CD4-positive, alpha-beta T cell (primary cell): ENCODE data around the gene SLC23A3. TPM values are rescaled to one million over a fixed set of nuclear protein-coding genes. Genes with fewer than 3 reads are reported as not detected.
A peak's percentile ranks its signal among the peaks of the same experiment; 100 is the strongest.

ENCODE experiments used
- ATAC-seq: fragments of 200-7000 bp; cut with Tn5 transposase; one replicate; pipeline ENCODE4 v1.10.0; 2022; ENCODE audit warnings: mild to moderate bottlenecking; ENCODE audit not compliant: poor library complexity
- CTCF ChIA-PET: fragments of 350-600 bp; sonication (Branson Sonifier 250); formaldehyde crosslinking; loops from one replicate; lab custom pipeline; 2021; ENCODE audit warnings: antibody characterized with exemption, inconsistent platforms; lab: Charles Lee
- POLR2A ChIA-PET: fragments of 350-600 bp; sonication (Branson Sonifier 250); formaldehyde crosslinking; loops from one replicate; lab custom pipeline; 2021; ENCODE audit warnings: antibody characterized with exemption, inconsistent platforms; lab: Charles Lee
- DNase-seq, 14 experiments: peaks; one replicate each; pipeline ENCODE4 v3.0.0-alpha.2; 2013 to 2020; ENCODE audit warnings: mixed read lengths in 2 of 14
- H3K27ac ChIP-seq, 2 donors: one replicate each; pipeline versions ENCODE4 v1.5.1 to v1.7.0; 2013; ENCODE audit warnings: low read length in 2 of 2, low read depth in 1 of 2, mild to moderate bottlenecking in 1 of 2
- H3K27me3 ChIP-seq, 2 experiments: 1 replicate in 1 of 2; 2 replicates in 1 of 2; pipeline versions ENCODE4 v1.6.1 to v1.7.0; 2013; ENCODE audit warnings: low read length in 2 of 2, control low read depth in 1 of 2, mild to moderate bottlenecking in 1 of 2, moderate library complexity in 1 of 2; ENCODE audit not compliant: insufficient read depth in 2 of 2, control insufficient read depth in 1 of 2
- H3K36me3 ChIP-seq: one replicate; pipeline ENCODE4 v1.6.1; 2013; ENCODE audit warnings: low read length, control low read depth; ENCODE audit not compliant: insufficient read depth
- H3K4me1 ChIP-seq: one replicate; pipeline ENCODE4 v1.6.1; 2013; ENCODE audit warnings: low read length, control low read depth; ENCODE audit not compliant: insufficient read depth
- H3K4me3 ChIP-seq: one replicate; pipeline ENCODE4 v1.5.1; 2013; ENCODE audit warnings: mild to moderate bottlenecking, low read length, moderate library complexity
- H3K9me3 ChIP-seq, 2 experiments: 1 replicate in 1 of 2; 2 replicates in 1 of 2; pipeline versions ENCODE4 v1.6.1 to v1.7.0; 2013; ENCODE audit warnings: low read length in 2 of 2, mild to moderate bottlenecking in 2 of 2, control low read depth in 1 of 2, moderate library complexity in 1 of 2; ENCODE audit not compliant: control insufficient read depth in 1 of 2, insufficient read depth in 1 of 2
- H3K27ac Mint-ChIP-seq: one replicate; pipeline ENCODE4 v1.8.0; 2020; ENCODE audit warnings: mixed read lengths
- H3K27me3 Mint-ChIP-seq: one replicate; pipeline ENCODE4 v1.8.0; 2021; ENCODE audit warnings: mixed read lengths
- H3K36me3 Mint-ChIP-seq: one replicate; pipeline ENCODE4 v1.8.0; 2021; ENCODE audit warnings: low read depth, mixed read lengths
- H3K4me1 Mint-ChIP-seq: one replicate; pipeline ENCODE4 v1.8.0; 2021; ENCODE audit warnings: low read depth, mixed read lengths
- H3K4me3 Mint-ChIP-seq: one replicate; pipeline ENCODE4 v1.8.0; 2020; ENCODE audit warnings: mild to moderate bottlenecking, mixed read lengths
- H3K9me3 Mint-ChIP-seq: one replicate; pipeline ENCODE4 v1.8.0; 2020; ENCODE audit warnings: mixed read lengths
- CTCF ChIP-seq: fragments of 200-600 bp; IDR thresholded peaks from one replicate; pipeline ENCODE4 v1.8.0; 2022; ENCODE audit warnings: antibody characterized with exemption, mild to moderate bottlenecking
- intact Hi-C, 2 experiments: fragments of 100-400 bp; cut with DNase I in 1 of 2; cut with micrococcal nuclease in 1 of 2; formaldehyde crosslinking; loops; one replicate each; pipeline versions ENCODE4 v1.15.1 to v1.9.0; 2023 to 2025; cut with DNase I, micrococcal nuclease
- total RNA-seq, 174 experiments: library from RNA in 2 of 174; stranded (reverse) in 2 of 174; gene quantifications; one replicate each; pipeline ENCODE4 v1.2.3 and lab custom pipeline; 2021 to 2026

SLC23A3 gene
- total RNA-seq, 2 experiments from 2014 or later: 0.36 to 0.96 TPM

GRCh38 chr2:219183151-219183772, 13.4 kb upstream of the SLC23A3 start:
- Histone ChIP-seq H3K9me3 (no peaks in the 10 kb centered on the region), H3K36me3 (peaks cover 54% of the 10 kb centered on the region), H3K4me1 (peaks cover 48% of the 10 kb centered on the region), H3K27ac (peak overlapping the region in 1 of 2 donors; percentile 3), H3K4me3 (no peak overlapping the region), H3K27me3 (no peaks in the 10 kb centered on the region)
- ATAC-seq (no peak), DNase-seq (no peak)
- peak overlapping the region; percentile 62 for H3K4me3 Mint-ChIP-seq
- peak overlapping the region; percentile 69 for H3K27ac Mint-ChIP-seq
- ChIA-PET POLR2A (interaction anchor here (0.8 to 4.4 kb wide), 3 partner anchors 17 to 24 kb away, joined by 3 to 41 read pairs (median 12); partner anchors contain the start of gene ZFAND2B), CTCF (interaction anchor here (0.7 to 2.7 kb wide), 3 partner anchors 12 to 28 kb away, joined by 3 to 8 read pairs (median 4); partner anchors contain the start of gene NHEJ1)
- peaks cover 76% of the 10 kb centered on the region for H3K36me3 Mint-ChIP-seq
- no peak for TF ChIP-seq CTCF
- H3K4me1 Mint-ChIP-seq: peaks cover 56% of the 10 kb centered on the region
- intact Hi-C loops: no loop called here
- no peaks in the 10 kb centered on the region for H3K27me3 Mint-ChIP-seq
- H3K9me3 Mint-ChIP-seq: no peaks in the 10 kb centered on the region

- Mint-ChIP-seq H3K9me3 (no peaks in the 10 kb centered on the region), H3K36me3 (peaks cover 80% of the 10 kb centered on the region), H3K27ac (peak overlapping the region; percentile 69), H3K27me3 (no peaks in the 10 kb centered on the region), H3K4me1 (peaks cover 59% of the 10 kb centered on the region), H3K4me3 (peak overlapping the region; percentile 62)
- H3K36me3 ChIP-seq: peaks cover 54% of the 10 kb centered on the region
- DNase-seq: peak in 1 of 14 experiments; percentile 39
- TF ChIP-seq CTCF: no peak
- intact Hi-C loops: no loop called here
- H3K4me3 ChIP-seq: no peak overlapping the region
- no peaks in the 10 kb centered on the region for H3K9me3 ChIP-seq
- ATAC-seq: no peak
- no peaks in the 10 kb centered on the region for H3K27me3 ChIP-seq
- peaks cover 51% of the 10 kb centered on the region for H3K4me1 ChIP-seq
- CTCF ChIA-PET: interaction anchor here (0.7 to 1.3 kb wide), 2 partner anchors 11 to 23 kb away, joined by 3 to 4 read pairs; partner anchors contain the start of gene NHEJ1
- H3K27ac ChIP-seq: peak overlapping the region; percentile 3 to 29
- POLR2A ChIA-PET: interaction anchor here (1.0 to 4.4 kb wide), 5 partner anchors 10 to 47 kb away, joined by 3 to 41 read pairs (median 7); partner anchors contain the start of genes ANKZF1, ATG9A and ZFAND2B
Observed at GRCh38 chr2:219182331-219183150, 12.7 kb upstream of the SLC23A3 start.

- no peak for ATAC-seq
- H3K27ac Mint-ChIP-seq: peak overlapping the region; percentile 81
Observed at GRCh38 chr2:219181531-219181930, 11.7 kb upstream of the SLC23A3 start.

More at GRCh38 chr2:219181531-219181930, 11.7 kb upstream of the SLC23A3 start:
- Histone ChIP-seq H3K4me1 (peaks cover 60% of the 10 kb centered on the region), H3K27ac (peak overlapping the region in 1 of 2 donors; percentile 29), H3K36me3 (peaks cover 54% of the 10 kb centered on the region), H3K4me3 (no peak overlapping the region), H3K9me3 (no peaks in the 10 kb centered on the region), H3K27me3 (no peaks in the 10 kb centered on the region)
- no peak for TF ChIP-seq CTCF
- no peak for DNase-seq
- H3K4me3 Mint-ChIP-seq: peak overlapping the region; percentile 63
- H3K36me3 Mint-ChIP-seq: peaks cover 83% of the 10 kb centered on the region
- H3K9me3 Mint-ChIP-seq: no peaks in the 10 kb centered on the region
- intact Hi-C loops: no loop called here
- H3K4me1 Mint-ChIP-seq: peaks cover 59% of the 10 kb centered on the region
- no peaks in the 10 kb centered on the region for H3K27me3 Mint-ChIP-seq
- ChIA-PET POLR2A (interaction anchor here (0.6 to 4.4 kb wide), 10 partner anchors 11 to 98 kb away, joined by 3 to 41 read pairs (median 3); partner anchors contain the start of genes ANKZF1, ATG9A, DNAJB2 and NHEJ1), CTCF (interaction anchor here (1.2 kb wide), 1 partner anchor 152 kb away, joined by 3 read pairs; no protein-coding TSS in a partner anchor)
